ENCODE results near the gene ST6GAL1.
A peak's percentile ranks its signal among the peaks of the same experiment; 100 is the strongest.

GRCh38 chr3:186930143-186930640, at the start of gene ST6GAL1:
- TF ChIP-seq CTCF (IDR thresholded peaks at IDR 0.05) (peak; percentile 31 to 78 (median 53)), EP300 (IDR thresholded peaks at IDR 0.05) (no peak)

Data from upper lobe of left lung (tissue), 4 donors.